Gastrocnemius medialis (tissue), 4 donors: ENCODE data around the gene BTG1.

Source experiments
- CTCF ChIP-seq, 5 experiments: fragments of 450-650 bp in 3 of 5; fragments of 200-600 bp in 2 of 5; sonication (generic) in 2 of 5; IDR thresholded peaks in 4 of 5; conservative IDR thresholded peaks in 1 of 5; 1 replicate in 4 of 5; 2 replicates in 1 of 5; pipeline ENCODE4 v1.5.1; 2016 to 2019; ENCODE audit warnings: antibody characterized with exemption in 5 of 5, mild to moderate bottlenecking in 3 of 5, moderate library complexity in 3 of 5
- POLR2A ChIP-seq, 2 donors: fragments of 450-650 bp; IDR thresholded peaks; one replicate each; pipeline ENCODE4 v1.6.1; 2017; ENCODE audit warnings: antibody characterized with exemption in 2 of 2, mild to moderate bottlenecking in 2 of 2, moderate library complexity in 2 of 2

GRCh38 chr12:92129609-92130008 is 16.0 kb downstream of the BTG1 start:
- TF ChIP-seq POLR2A (IDR thresholded peaks at IDR 0.05), result no peak
- no peak for TF ChIP-seq CTCF (IDR thresholded peaks at IDR 0.05 in 4 of 5, conservative IDR thresholded peaks at IDR 0.05 in 1 of 5)
